Measurements from ENCODE around the gene CDH13. TPM values are rescaled to one million over a fixed set of nuclear protein-coding genes. Genes with fewer than 3 reads are reported as not detected.

Gene CDH13
- total RNA-seq, 4 donors from 2014 or later = 2.0 to 6.6 (median 4.1) TPM; not detected in 1

GRCh38 chr16:83365166-83365565 is 738.4 kb downstream of the CDH13 start:
- Histone ChIP-seq H3K9me3 (no peaks in the 10 kb centered on the region), H3K27me3 (no peaks in the 10 kb centered on the region), H3K4me1 (no peaks in the 10 kb centered on the region), H3K36me3 (no peaks in the 10 kb centered on the region), H3K27ac (no peak overlapping the region), H3K4me3 (no peak overlapping the region)
- TF ChIP-seq POLR2A (IDR thresholded peaks at IDR 0.05) (no peak), CTCF (IDR thresholded peaks at IDR 0.05) (no peak)
- DNase-seq = no peak

GRCh38 chr16:83366228-83366627 is 739.5 kb downstream of the CDH13 start:
- no peak for TF ChIP-seq CTCF (IDR thresholded peaks at IDR 0.05)
- no peak for TF ChIP-seq POLR2A (IDR thresholded peaks at IDR 0.05)
- no peak overlapping the region for H3K4me3 ChIP-seq
- H3K27ac ChIP-seq = no peak overlapping the region
- no peaks in the 10 kb centered on the region for H3K27me3 ChIP-seq
- no peak for DNase-seq
- H3K36me3 ChIP-seq = no peaks in the 10 kb centered on the region
- H3K4me1 ChIP-seq = no peaks in the 10 kb centered on the region
- no peaks in the 10 kb centered on the region for H3K9me3 ChIP-seq

DNA sequence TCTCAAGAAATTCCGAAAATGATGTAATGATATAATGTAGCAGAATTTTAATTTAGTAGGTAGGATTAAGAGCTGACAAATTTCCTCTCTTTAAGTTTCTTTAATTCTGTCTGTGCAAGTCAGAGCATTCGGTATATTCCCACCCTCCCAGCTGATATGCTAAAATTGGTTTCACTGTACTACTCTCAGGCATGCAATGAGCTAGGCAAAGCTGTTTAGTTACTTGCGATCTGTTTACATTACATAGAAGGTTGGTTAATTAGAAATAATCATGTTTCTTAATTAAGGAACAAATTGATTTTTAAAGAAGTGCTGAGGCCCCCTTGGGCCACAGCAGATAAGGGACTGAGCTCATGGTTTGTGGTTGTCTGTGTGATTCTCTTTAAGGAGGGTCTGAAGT is 748.2 kb downstream of the CDH13 start:
- H3K27me3 ChIP-seq = no peaks in the 10 kb centered on the region
- no peak overlapping the region for H3K4me3 ChIP-seq
- no peak overlapping the region for H3K27ac ChIP-seq
- no peak for DNase-seq
- no peaks in the 10 kb centered on the region for H3K9me3 ChIP-seq
- no peaks in the 10 kb centered on the region for H3K4me1 ChIP-seq
- H3K36me3 ChIP-seq = no peaks in the 10 kb centered on the region
- TF ChIP-seq POLR2A (IDR thresholded peaks at IDR 0.05) (no peak), CTCF (IDR thresholded peaks at IDR 0.05) (no peak)

DNA sequence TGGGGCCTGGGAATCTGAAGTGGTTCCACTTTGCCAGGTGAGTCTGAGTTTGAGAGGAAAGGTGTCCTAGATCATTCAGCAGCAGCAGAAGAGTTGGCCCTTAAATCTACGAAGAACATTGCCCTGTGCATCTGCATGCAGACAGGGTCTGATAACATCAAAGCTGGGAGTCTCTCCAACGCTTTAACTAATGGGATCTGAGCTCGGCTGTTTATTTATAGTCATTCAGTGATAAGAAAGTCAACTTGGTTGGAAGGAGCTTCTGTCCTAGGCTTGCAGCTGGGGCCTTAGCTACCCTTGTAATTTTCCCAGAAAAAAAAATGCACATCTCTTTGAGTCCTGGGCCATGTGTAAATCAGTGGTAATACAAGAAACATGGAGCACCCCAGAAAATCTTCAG is 763.0 kb downstream of the CDH13 start:
- H3K4me1 ChIP-seq = no peaks in the 10 kb centered on the region
- H3K36me3 ChIP-seq = no peaks in the 10 kb centered on the region
- H3K27me3 ChIP-seq = no peaks in the 10 kb centered on the region
- TF ChIP-seq CTCF (IDR thresholded peaks at IDR 0.05) (no peak), POLR2A (IDR thresholded peaks at IDR 0.05) (no peak)
- no peak for DNase-seq
- no peak overlapping the region for H3K4me3 ChIP-seq
- no peaks in the 10 kb centered on the region for H3K9me3 ChIP-seq
- H3K27ac ChIP-seq = no peak overlapping the region

GRCh38 chr16:83390759-83391158 is 764.0 kb downstream of the CDH13 start:
- Histone ChIP-seq H3K36me3 (no peaks in the 10 kb centered on the region), H3K27ac (no peak overlapping the region), H3K4me3 (no peak overlapping the region), H3K4me1 (no peaks in the 10 kb centered on the region), H3K9me3 (no peaks in the 10 kb centered on the region), H3K27me3 (no peaks in the 10 kb centered on the region)
- TF ChIP-seq CTCF (IDR thresholded peaks at IDR 0.05) (no peak), POLR2A (IDR thresholded peaks at IDR 0.05) (no peak)
- DNase-seq = no peak

DNA sequence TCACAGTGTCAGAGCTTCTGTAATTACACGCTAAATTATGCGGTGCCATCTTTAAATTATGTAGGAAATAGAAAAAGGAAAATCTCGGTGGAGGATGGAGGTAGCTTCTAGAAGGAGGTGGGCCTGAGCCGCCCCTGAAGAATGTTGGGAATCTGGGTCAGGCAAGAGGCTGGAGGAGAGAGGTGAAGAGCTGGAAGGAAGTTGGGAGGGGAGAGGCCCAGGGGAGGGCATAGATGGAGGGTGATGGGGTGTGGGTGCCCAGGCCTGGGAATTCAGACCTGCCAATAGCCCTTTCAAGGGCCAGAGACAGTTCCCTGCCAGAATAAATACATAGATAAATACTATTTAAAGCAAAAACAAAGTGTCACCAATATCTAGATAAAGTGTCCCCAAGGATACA is 766.0 kb downstream of the CDH13 start:
- no peak for DNase-seq
- TF ChIP-seq CTCF (IDR thresholded peaks at IDR 0.05) (no peak), POLR2A (IDR thresholded peaks at IDR 0.05) (no peak)
- H3K9me3 ChIP-seq = no peaks in the 10 kb centered on the region
- no peaks in the 10 kb centered on the region for H3K4me1 ChIP-seq
- H3K36me3 ChIP-seq = no peaks in the 10 kb centered on the region
- H3K27ac ChIP-seq = no peak overlapping the region
- no peaks in the 10 kb centered on the region for H3K27me3 ChIP-seq
- no peak overlapping the region for H3K4me3 ChIP-seq

Measured in Peyer's patch (tissue), 4 donors.